PC-3 (cell line): ENCODE measurements around the gene FBXO24. TPM values are rescaled to one million over a fixed set of nuclear protein-coding genes. Genes with fewer than 3 reads are reported as not detected.

ENCODE experiments used
- ATAC-seq: fragments of 200-7000 bp; cut with Tn5 transposase; 2 replicates; pipeline ENCODE4 v1.9.1; 2020; ENCODE audit warnings: mild to moderate bottlenecking, moderate library complexity
- BruUV-seq: library from RNA; stranded (reverse); fragments of 400-500 nt; replicated peaks from 2 replicates; lab custom pipeline; 2021; lab: Mats Ljungman, UMichigan
- CTCF ChIA-PET: fragments of 300-600 bp; sonication (Branson Sonifier 250); formaldehyde crosslinking; loops from one replicate; lab custom pipeline; 2022; ENCODE audit warnings: antibody characterized with exemption; lab: Charles Lee
- POLR2A ChIA-PET: fragments of 300-600 bp; sonication (Branson Sonifier 250); formaldehyde crosslinking; loops from one replicate; lab custom pipeline; 2022; ENCODE audit warnings: antibody characterized with exemption; ENCODE audit not compliant: unreplicated experiment; lab: Charles Lee
- DNase-seq: peaks from one replicate; pipeline ENCODE4 v3.0.0-alpha.2; 2015
- H2AFZ ChIP-seq: fragments of 300-600 bp; sonication (generic); 2 replicates; pipeline ENCODE4 v1.6.0; 2016; ENCODE audit warnings: antibody characterized with exemption, low read length
- H3F3A ChIP-seq: fragments of 300-600 bp; sonication (generic); one replicate; pipeline ENCODE4 v1.6.0; 2017; ENCODE audit warnings: antibody characterized with exemption, low read length, control low read depth, mild to moderate bottlenecking; ENCODE audit not compliant: unreplicated experiment
- H3K27ac ChIP-seq: fragments of 300-600 bp; sonication (generic); 2 replicates; pipeline ENCODE4 v1.5.1; 2016; ENCODE audit warnings: mild to moderate bottlenecking, low read length
- H3K27me3 ChIP-seq: fragments of 300-600 bp; sonication (generic); 2 replicates; pipeline ENCODE4 v1.6.1; 2016; ENCODE audit warnings: low read length, mixed read lengths
- H3K36me3 ChIP-seq: fragments of 300-600 bp; sonication (generic); 2 replicates; pipeline ENCODE4 v1.6.1; 2016; ENCODE audit warnings: low read depth, mixed run types, low read length, mixed read lengths
- H3K4me1 ChIP-seq: fragments of 300-600 bp; sonication (generic); 2 replicates; pipeline ENCODE4 v1.5.1; 2016; ENCODE audit warnings: low read length; ENCODE audit not compliant: insufficient read depth
- H3K4me2 ChIP-seq: fragments of 300-600 bp; sonication (generic); 2 replicates; pipeline ENCODE4 v1.6.0; 2016; ENCODE audit warnings: low read length
- H3K4me3 ChIP-seq: fragments of 300-600 bp; sonication (generic); 2 replicates; pipeline ENCODE4 v1.5.1; 2016; ENCODE audit warnings: mild to moderate bottlenecking, low read length, mixed read lengths
- H3K79me2 ChIP-seq: fragments of 300-600 bp; sonication (generic); 2 replicates; pipeline ENCODE4 v1.6.1; 2017; ENCODE audit warnings: low read length, mixed read lengths
- H3K9ac ChIP-seq: fragments of 300-600 bp; sonication (generic); 2 replicates; pipeline ENCODE4 v1.6.0; 2016; ENCODE audit warnings: mild to moderate bottlenecking, low read length
- H3K9me2 ChIP-seq: fragments of 300-600 bp; sonication (generic); replicated peaks from 2 replicates; pipeline ENCODE4 v1.6.1; 2016; ENCODE audit warnings: mixed run types, low read length, mixed read lengths
- H3K9me3 ChIP-seq: fragments of 300-600 bp; sonication (generic); 2 replicates; pipeline ENCODE4 v1.6.1; 2016; ENCODE audit warnings: low read length, mixed read lengths
- H4K20me1 ChIP-seq: fragments of 300-600 bp; sonication (generic); 2 replicates; pipeline ENCODE4 v1.6.1; 2016; ENCODE audit warnings: low read length, mixed read lengths
- CTCF ChIP-seq: fragments of 300-600 bp; sonication (generic); conservative IDR thresholded peaks from 2 replicates; pipeline ENCODE4 v1.5.1; 2017; ENCODE audit warnings: antibody characterized with exemption, low read depth, mild to moderate bottlenecking, low read length
- EZH2 ChIP-seq: fragments of 300-600 bp; sonication (generic); IDR thresholded peaks from one replicate; pipeline ENCODE4 v1.6.1; 2017; ENCODE audit warnings: antibody characterized with exemption, mild to moderate bottlenecking, low read length; ENCODE audit not compliant: unreplicated experiment
- EZH2phosphoT487 ChIP-seq: fragments of 300-600 bp; sonication (generic); IDR thresholded peaks from 2 replicates; pipeline ENCODE4 v1.6.1; 2018; ENCODE audit warnings: mild to moderate bottlenecking, antibody characterized with exemption, low read length, borderline replicate concordance
- intact Hi-C: fragments of 100-400 bp; cut with micrococcal nuclease; formaldehyde crosslinking; loops from 2 replicates; pipeline ENCODE4 v1.9.0; 2023
- total RNA-seq: library from RNA; depleted of rRNA; stranded (reverse); fragments of >200 nt; gene quantifications from 2 replicates; pipeline ENCODE4 v1.2.3, GENCODE V29; 2014

FBXO24 gene
- total RNA-seq, 1 experiment from 2014 or later, result 0.40 TPM

- Histone ChIP-seq H3K4me1 (no peaks in the 10 kb centered on the region), H3K36me3 (no peaks in the 10 kb centered on the region), H3K9me3 (no peaks in the 10 kb centered on the region), H3K27ac (no peak overlapping the region), H3K9me2 (no peaks in the 10 kb centered on the region), H2AFZ (no peak overlapping the region), H3K9ac (no peak overlapping the region), H3K4me2 (no peak overlapping the region), H3K4me3 (no peak overlapping the region), H3F3A (no peaks in the 10 kb centered on the region), H3K79me2 (no peaks in the 10 kb centered on the region), H4K20me1 (no peaks in the 10 kb centered on the region), H3K27me3 (no peaks in the 10 kb centered on the region)
- intact Hi-C loops, result no loop called here
- ATAC-seq (no peak), DNase-seq (no peak)
- BruUV-seq, result no TSS peak
- ChIA-PET POLR2A (no interaction called here), CTCF (interaction anchor here (0.6 kb wide), 1 partner anchor 30 kb away, joined by 3 read pairs; the partner anchor contains the start of gene MOSPD3)
- TF ChIP-seq EZH2phosphoT487 (no peak), CTCF (no peak), EZH2 (no peak)
These were observed 55.9 kb downstream of the FBXO24 start for GRCh38 chr7:100641860-100642533.

DNA sequence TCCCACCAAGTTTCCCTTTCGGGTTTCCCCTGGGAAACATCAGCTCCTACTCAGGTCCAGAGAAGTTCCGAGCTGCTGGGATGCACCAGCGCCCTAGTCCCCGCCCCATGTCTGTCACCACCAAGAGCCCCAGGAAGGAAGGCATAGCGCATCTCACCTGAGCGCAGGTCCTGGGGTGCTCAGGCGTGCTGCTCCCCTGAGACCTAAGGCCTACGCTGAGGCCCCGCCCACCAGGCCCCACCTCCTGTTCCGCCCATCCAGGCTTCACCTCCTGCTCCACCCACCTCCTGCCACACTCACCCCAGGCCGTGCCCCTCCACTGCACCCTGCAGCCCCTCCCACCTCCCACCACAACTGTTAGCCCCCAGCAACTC is 56.4 kb downstream of the FBXO24 start:
- no peak for DNase-seq
- BruUV-seq, result no TSS peak
- no peaks in the 10 kb centered on the region for H3F3A ChIP-seq
- H3K9me3 ChIP-seq, result no peaks in the 10 kb centered on the region
- TF ChIP-seq CTCF (no peak), EZH2 (no peak), EZH2phosphoT487 (no peak)
- H4K20me1 ChIP-seq, result no peaks in the 10 kb centered on the region
- peak; percentile 42; the same call in 1 of the 2 replicates for ATAC-seq
- H3K79me2 ChIP-seq, result no peaks in the 10 kb centered on the region
- H3K27ac ChIP-seq, result no peak overlapping the region
- ChIA-PET CTCF (interaction anchor here (0.6 kb wide), 1 partner anchor 30 kb away, joined by 3 read pairs; the partner anchor contains the start of gene MOSPD3), POLR2A (no interaction called here)
- no peak overlapping the region for H3K9ac ChIP-seq
- H3K36me3 ChIP-seq, result no peaks in the 10 kb centered on the region
- no peaks in the 10 kb centered on the region for H3K4me1 ChIP-seq
- H3K4me2 ChIP-seq, result no peak overlapping the region
- no peak overlapping the region for H2AFZ ChIP-seq
- H3K4me3 ChIP-seq, result no peak overlapping the region
- H3K9me2 ChIP-seq, result no peaks in the 10 kb centered on the region
- H3K27me3 ChIP-seq, result no peaks in the 10 kb centered on the region
- intact Hi-C loops, result no loop called here

DNA sequence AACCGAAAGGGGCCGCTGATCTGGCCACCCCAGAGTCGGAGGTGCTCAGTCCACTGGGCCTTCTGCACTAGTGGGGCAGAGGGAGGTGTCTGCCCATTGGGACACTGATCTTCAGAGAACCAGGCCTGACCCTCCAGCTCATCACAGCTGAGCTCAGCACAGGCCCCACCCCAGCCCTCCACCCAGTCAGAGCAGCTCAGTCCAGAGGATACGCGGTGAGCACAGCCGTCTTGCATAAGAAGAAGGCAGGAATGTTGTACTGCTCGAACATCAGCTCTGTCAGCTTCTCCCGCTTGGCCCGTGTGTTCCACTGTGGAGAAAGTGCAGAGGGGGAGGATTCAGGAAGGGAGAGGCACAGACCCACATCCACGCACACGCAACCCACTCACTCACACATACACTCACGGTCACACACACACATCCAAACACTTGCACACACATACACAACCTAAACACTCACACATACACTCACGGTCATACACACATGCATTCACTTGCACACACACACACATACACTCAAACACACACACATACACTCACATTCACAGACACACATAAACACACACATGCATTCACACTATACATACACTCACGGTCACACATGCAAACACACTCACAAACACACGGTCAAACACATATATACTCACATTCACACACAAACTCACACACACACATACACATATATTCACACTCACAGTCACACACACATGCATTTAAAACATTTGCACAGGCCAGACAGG is 63.9 kb downstream of the FBXO24 start:
- no peaks in the 10 kb centered on the region for H3K36me3 ChIP-seq
- H3F3A ChIP-seq, result no peaks in the 10 kb centered on the region
- H4K20me1 ChIP-seq, result no peaks in the 10 kb centered on the region
- no peaks in the 10 kb centered on the region for H3K9me2 ChIP-seq
- ChIA-PET POLR2A (no interaction called here), CTCF (interaction anchor here (0.7 kb wide), 1 partner anchor 25 kb away, joined by 4 read pairs; no protein-coding TSS in a partner anchor)
- no peak for DNase-seq
- no peak overlapping the region for H2AFZ ChIP-seq
- no peaks in the 10 kb centered on the region for H3K27me3 ChIP-seq
- H3K9ac ChIP-seq, result no peak overlapping the region
- H3K4me2 ChIP-seq, result no peak overlapping the region
- no peak overlapping the region for H3K4me3 ChIP-seq
- no peak for TF ChIP-seq EZH2phosphoT487
- no peak for TF ChIP-seq CTCF
- TF ChIP-seq EZH2, result no peak
- intact Hi-C loops, result no loop called here
- no peaks in the 10 kb centered on the region for H3K79me2 ChIP-seq
- no TSS peak for BruUV-seq
- no peaks in the 10 kb centered on the region for H3K9me3 ChIP-seq
- no peaks in the 10 kb centered on the region for H3K4me1 ChIP-seq
- ATAC-seq, result no peak
- H3K27ac ChIP-seq, result no peak overlapping the region
